ENCODE results near the gene ANKRD62.

The ANKRD62 gene

DNA sequence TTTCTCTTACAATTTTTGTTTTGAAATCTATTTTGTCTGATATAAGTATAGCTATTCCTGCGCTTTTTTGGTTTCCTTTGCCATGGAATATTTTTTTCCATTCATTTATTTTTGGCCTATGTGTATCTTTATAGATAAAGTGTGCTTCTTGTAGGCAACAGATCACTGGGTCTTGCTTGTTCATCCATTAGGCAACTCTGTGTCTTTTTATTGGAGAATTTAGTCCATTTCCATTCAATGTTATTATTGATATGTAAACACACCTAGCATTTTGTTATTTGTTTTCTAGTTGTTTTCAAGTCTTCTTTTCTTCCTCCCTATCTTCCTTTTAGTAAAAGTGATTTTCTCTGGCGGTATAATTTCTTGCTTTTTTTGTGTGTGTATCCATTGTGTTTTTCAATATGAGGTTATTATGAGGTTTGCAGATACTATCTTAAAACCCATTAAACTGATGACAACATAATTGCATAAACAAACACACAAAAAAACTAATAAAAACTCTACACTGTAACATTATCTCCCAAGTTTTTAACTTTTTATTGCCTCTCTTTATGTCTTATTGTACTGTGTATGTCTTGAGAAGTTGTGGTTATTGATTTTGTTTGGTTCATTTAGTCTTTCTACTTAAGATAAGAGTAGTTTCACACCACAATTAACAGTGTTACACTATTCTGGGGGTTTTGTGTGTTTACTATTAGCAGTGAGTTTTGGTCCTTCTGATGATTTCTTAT, 71.6 kb downstream of the ANKRD62 start:
- no peak for DNase-seq (ENCODE audit: extremely low read depth in 1 of 2, low read depth in 1 of 2)

All from stimulated activated CD8-positive, alpha-beta memory T cell treated with anti-CD3 and anti-CD28 coated beads, Interleukin-7, amount 100 ng/mL, for 48 hours (primary cell).